Effector memory CD8-positive, alpha-beta T cell (primary cell): Measurements from ENCODE around the gene CYTL1.
"Not testable (repeated sequence)": the region's sequence is repeated elsewhere in the genome, so short reads cannot be mapped to it uniquely, and the experiment has no call there.

Experiments
- ATAC-seq: fragments of 150-1000 bp; cut with Tn5 transposase; replicated peaks from 2 replicates; pipeline ENCODE4 v1.10.0; 2021; ENCODE audit warnings: mild to moderate bottlenecking, moderate library complexity
- DNase-seq, 3 experiments: peaks; one replicate each; pipeline ENCODE4 v3.0.0; 2021
- H3K27ac Mint-ChIP-seq, 2 donors: one replicate each; pipeline ENCODE4 v1.8.0; 2022; ENCODE audit warnings: mild to moderate bottlenecking in 2 of 2, mixed read lengths in 2 of 2, moderate library complexity in 2 of 2
- H3K27me3 Mint-ChIP-seq, 2 donors: one replicate each; pipeline ENCODE4 v1.8.0; 2022; ENCODE audit warnings: mixed read lengths in 2 of 2
- H3K36me3 Mint-ChIP-seq: one replicate; pipeline ENCODE4 v1.8.0; 2022; ENCODE audit warnings: mild to moderate bottlenecking, moderate library complexity, mixed read lengths; ENCODE audit not compliant: insufficient read depth
- H3K4me1 Mint-ChIP-seq, 2 donors: one replicate each; pipeline ENCODE4 v1.8.0; 2022; ENCODE audit warnings: low read depth in 2 of 2, mixed read lengths in 2 of 2
- H3K4me3 Mint-ChIP-seq, 2 donors: one replicate each; pipeline ENCODE4 v1.8.0; 2022; ENCODE audit warnings: mild to moderate bottlenecking in 2 of 2, mixed read lengths in 2 of 2, moderate library complexity in 2 of 2
- H3K9me3 Mint-ChIP-seq, 2 donors: one replicate each; pipeline ENCODE4 v1.8.0; 2022; ENCODE audit warnings: mixed read lengths in 2 of 2

Gene CYTL1

DNA sequence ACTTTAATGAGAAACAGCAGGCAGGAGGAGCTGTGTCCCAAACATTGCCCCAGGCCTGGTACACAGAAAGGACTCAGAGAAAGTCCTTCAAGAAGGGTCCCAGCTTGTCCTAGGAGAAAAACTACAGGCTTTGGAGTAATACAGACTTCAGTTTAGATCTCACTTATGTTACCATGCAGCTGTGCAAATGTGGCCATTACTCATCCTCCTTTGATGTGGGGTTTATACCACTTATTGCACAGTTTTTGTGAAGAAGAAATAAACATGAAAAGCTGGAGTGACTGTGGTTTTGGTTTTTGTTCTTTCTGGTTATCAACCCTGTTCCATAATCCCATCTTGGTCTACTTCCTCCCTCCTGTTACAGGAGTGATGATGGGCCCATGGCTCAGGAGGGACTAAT is 8.1 kb upstream of the CYTL1 start:
- Mint-ChIP-seq H3K4me3 (no peak overlapping the region), H3K9me3 (no peaks in the 10 kb centered on the region), H3K4me1 (no peaks in the 10 kb centered on the region), H3K27ac (no peak overlapping the region), H3K36me3 (no peaks in the 10 kb centered on the region), H3K27me3 (peaks cover 12 to 60% of the 10 kb centered on the region in 2 donors)
- ATAC-seq (no peak), DNase-seq (no peak)

DNA sequence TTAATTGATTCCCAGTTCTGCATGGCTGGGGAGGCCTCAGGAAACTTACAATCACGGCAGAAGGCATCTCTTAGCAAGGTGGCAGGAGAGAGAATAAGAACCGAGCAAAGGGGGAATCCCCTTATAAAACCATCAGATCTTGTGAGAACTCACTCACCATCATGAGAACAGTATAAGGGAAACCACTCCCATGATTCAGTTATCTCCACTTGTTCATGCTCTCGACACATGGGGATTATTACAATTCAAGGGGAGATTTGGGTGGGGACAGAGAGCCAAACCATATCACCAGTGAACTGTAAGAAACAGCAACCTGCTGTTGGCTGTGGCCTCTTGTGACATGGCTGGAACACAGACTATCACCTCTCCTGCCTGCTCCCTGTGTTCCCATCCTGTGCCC is 7.1 kb upstream of the CYTL1 start:
- H3K27ac Mint-ChIP-seq, result no peak overlapping the region
- H3K27me3 Mint-ChIP-seq, result peaks cover 12 to 64% of the 10 kb centered on the region in 2 donors
- no peaks in the 10 kb centered on the region for H3K9me3 Mint-ChIP-seq
- no peaks in the 10 kb centered on the region for H3K4me1 Mint-ChIP-seq
- ATAC-seq, result no peak
- no peak overlapping the region for H3K4me3 Mint-ChIP-seq
- no peak for DNase-seq
- no peaks in the 10 kb centered on the region for H3K36me3 Mint-ChIP-seq

DNA sequence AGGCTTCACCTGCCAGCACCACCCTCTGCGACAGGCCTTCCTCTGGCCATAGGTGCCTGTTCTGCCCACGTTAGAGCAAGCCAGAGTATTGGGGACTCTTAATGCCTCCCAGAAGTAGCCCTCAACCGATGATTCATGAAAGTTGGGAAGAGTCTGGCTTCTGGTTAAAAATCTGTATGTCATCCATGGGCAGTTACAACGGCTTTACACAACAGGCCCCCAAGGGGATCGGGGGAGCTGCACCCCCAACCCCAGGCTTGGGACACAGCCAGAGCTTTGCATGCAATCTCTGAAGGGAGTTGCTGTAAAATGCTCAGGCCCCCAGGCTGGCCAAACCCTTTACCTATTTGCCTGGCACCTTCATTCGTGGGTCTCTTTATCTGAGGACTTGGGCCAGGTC is 5.4 kb upstream of the CYTL1 start:
- no peak for ATAC-seq
- H3K4me3 Mint-ChIP-seq, result no peak overlapping the region
- peaks cover 12 to 76% of the 10 kb centered on the region in 2 donors for H3K27me3 Mint-ChIP-seq
- H3K9me3 Mint-ChIP-seq, result no peaks in the 10 kb centered on the region
- no peaks in the 10 kb centered on the region for H3K36me3 Mint-ChIP-seq
- no peak overlapping the region for H3K27ac Mint-ChIP-seq
- no peaks in the 10 kb centered on the region for H3K4me1 Mint-ChIP-seq
- DNase-seq, result no peak

GRCh38 chr4:5021546-5021945 is 2.3 kb upstream of the CYTL1 start:
- DNase-seq (no peak), ATAC-seq (no peak)
- Mint-ChIP-seq H3K4me1 (peaks cover 0 to 1% of the 10 kb centered on the region in 2 donors), H3K4me3 (no peak overlapping the region), H3K36me3 (no peaks in the 10 kb centered on the region), H3K27me3 (peaks cover 20 to 80% of the 10 kb centered on the region in 2 donors), H3K27ac (no peak overlapping the region), H3K9me3 (no peaks in the 10 kb centered on the region)

DNA sequence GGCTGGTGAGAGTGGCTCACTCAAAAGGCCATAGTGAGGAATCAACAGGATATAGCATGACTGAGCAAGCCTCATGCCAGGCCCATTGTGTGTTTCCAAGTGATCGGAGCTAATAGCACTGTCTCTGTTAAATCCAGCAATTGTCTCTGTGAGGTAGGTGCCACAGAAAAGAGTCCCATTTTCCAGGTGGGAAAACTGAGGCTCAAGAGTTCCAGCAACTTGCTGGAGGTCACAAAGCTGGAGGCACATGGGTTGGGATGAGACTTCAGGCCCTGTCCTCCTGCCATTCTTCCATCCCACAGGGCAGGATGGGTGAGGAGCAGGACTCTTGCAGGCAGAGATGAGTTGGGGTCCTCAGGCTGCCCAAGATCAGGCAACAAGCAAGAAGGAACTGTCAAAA is 1.1 kb upstream of the CYTL1 start:
- no peak for ATAC-seq
- H3K4me3 Mint-ChIP-seq, result no peak overlapping the region
- H3K4me1 Mint-ChIP-seq, result peaks cover 0 to 1% of the 10 kb centered on the region in 2 donors
- H3K9me3 Mint-ChIP-seq, result no peaks in the 10 kb centered on the region
- H3K36me3 Mint-ChIP-seq, result no peaks in the 10 kb centered on the region
- H3K27ac Mint-ChIP-seq, result no peak overlapping the region
- peaks cover 19 to 80% of the 10 kb centered on the region in 2 donors for H3K27me3 Mint-ChIP-seq
- DNase-seq, result no peak

DNA sequence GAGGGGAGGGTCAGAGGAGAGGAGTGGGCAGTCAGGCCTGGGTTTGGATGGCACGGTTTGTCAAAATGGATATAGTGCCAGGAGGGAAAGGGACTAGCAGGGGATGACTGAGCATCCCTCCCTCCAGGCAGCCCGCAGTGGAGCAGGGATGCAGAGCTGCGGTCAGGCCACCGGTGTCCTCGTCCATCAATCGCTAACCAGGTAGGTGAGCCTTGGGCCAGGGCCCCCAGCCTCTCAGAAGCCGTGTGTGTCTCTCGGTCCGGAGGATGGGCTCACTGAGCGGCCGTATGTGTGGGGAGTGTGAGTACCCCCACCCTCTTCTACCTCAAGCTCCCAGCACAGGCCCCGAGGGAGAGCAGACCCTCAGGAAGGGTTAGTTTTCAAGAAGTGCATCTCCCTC is 538 bp upstream of the CYTL1 start:
- ATAC-seq (no peak), DNase-seq (no peak)
- no peaks in the 10 kb centered on the region for H3K36me3 Mint-ChIP-seq
- no peaks in the 10 kb centered on the region for H3K9me3 Mint-ChIP-seq
- no peak overlapping the region for H3K4me3 Mint-ChIP-seq
- H3K4me1 Mint-ChIP-seq, result peaks cover 0 to 1% of the 10 kb centered on the region in 2 donors
- peaks cover 18 to 79% of the 10 kb centered on the region in 2 donors for H3K27me3 Mint-ChIP-seq
- H3K27ac Mint-ChIP-seq, result no peak overlapping the region

- H3K4me3 Mint-ChIP-seq, result no peak overlapping the region
- ATAC-seq (no peak), DNase-seq (no peak)
- peaks cover 26 to 80% of the 10 kb centered on the region in 2 donors for H3K27me3 Mint-ChIP-seq
- H3K4me1 Mint-ChIP-seq, result peaks cover 0 to 1% of the 10 kb centered on the region in 2 donors
- H3K27ac Mint-ChIP-seq, result no peak overlapping the region
- H3K36me3 Mint-ChIP-seq, result no peaks in the 10 kb centered on the region
- H3K9me3 Mint-ChIP-seq, result no peaks in the 10 kb centered on the region
These were observed 655 bp downstream of the CYTL1 start for GRCh38 chr4:5018603-5019002.

DNA sequence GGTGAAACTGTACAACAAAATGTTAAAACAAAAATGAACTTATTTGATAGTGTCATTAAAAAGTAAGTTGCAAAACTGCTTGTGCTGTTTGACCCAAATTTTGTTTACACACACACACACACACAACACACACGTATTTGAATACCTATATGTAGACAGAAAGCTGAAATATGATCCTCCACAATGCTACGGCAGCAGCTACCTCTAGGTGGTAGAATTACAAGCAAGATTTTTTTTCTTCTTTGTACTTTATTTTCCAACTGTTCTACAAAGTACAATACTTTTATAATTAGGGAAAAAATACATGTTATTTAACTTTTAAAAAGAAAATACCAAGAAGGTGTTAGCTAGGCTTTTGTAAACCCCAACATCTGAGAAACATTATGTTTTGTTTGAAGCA is 1.2 kb downstream of the CYTL1 start:
- H3K4me3 Mint-ChIP-seq, result no peak overlapping the region
- DNase-seq (no peak), ATAC-seq (no peak)
- H3K27me3 Mint-ChIP-seq, result peaks cover 31 to 81% of the 10 kb centered on the region in 2 donors
- H3K9me3 Mint-ChIP-seq, result no peaks in the 10 kb centered on the region
- no peaks in the 10 kb centered on the region for H3K36me3 Mint-ChIP-seq
- peaks cover 0 to 1% of the 10 kb centered on the region in 2 donors for H3K4me1 Mint-ChIP-seq
- no peak overlapping the region for H3K27ac Mint-ChIP-seq

DNA sequence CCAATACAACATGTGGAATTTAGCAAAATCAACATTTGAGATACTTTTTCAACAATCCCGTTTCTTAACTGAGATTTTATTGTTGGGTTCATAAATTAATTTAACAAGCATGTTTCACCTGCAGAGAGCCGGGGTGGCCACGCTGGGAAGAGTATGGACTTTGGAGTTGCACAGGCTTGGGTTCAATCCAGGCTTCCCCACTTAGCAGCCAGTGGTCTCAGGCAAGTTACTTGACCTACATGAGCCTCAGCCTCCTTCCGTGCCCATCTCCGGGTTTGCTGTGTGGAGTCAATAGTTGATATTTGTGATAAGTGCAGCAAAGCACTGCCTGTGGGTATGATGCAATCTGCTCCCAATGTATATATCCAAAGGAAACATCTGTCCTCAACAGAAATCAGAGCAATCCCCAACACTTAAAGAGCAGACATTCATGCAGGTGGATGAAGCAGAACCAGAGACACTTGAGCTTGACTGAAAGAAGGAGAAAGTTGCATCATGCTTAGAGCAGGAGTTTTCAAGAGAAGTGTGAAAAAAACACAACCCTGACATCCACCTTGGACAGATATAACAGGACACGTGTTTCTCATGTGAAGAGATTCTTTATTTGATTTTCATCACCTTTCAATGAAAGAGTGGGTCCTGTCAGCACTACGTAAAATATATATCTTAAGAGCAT is 5.1 kb downstream of the CYTL1 start:
- Mint-ChIP-seq H3K27ac (no peak overlapping the region), H3K9me3 (no peaks in the 10 kb centered on the region), H3K27me3 (peaks cover 46 to 73% of the 10 kb centered on the region in 2 donors), H3K4me3 (no peak overlapping the region), H3K4me1 (peaks cover 0 to 1% of the 10 kb centered on the region in 2 donors), H3K36me3 (no peaks in the 10 kb centered on the region)
- ATAC-seq (no peak), DNase-seq (no peak)

- Mint-ChIP-seq H3K4me3 (no peak overlapping the region), H3K36me3 (no peaks in the 10 kb centered on the region), H3K4me1 (no peaks in the 10 kb centered on the region), H3K27ac (no peak overlapping the region), H3K27me3 (peaks cover 48 to 63% of the 10 kb centered on the region in 2 donors), H3K9me3 (no peaks in the 10 kb centered on the region)
- DNase-seq, result no peak
- ATAC-seq, result no peak
These were observed 6.3 kb downstream of the CYTL1 start for GRCh38 chr4:5012958-5013357.

DNA sequence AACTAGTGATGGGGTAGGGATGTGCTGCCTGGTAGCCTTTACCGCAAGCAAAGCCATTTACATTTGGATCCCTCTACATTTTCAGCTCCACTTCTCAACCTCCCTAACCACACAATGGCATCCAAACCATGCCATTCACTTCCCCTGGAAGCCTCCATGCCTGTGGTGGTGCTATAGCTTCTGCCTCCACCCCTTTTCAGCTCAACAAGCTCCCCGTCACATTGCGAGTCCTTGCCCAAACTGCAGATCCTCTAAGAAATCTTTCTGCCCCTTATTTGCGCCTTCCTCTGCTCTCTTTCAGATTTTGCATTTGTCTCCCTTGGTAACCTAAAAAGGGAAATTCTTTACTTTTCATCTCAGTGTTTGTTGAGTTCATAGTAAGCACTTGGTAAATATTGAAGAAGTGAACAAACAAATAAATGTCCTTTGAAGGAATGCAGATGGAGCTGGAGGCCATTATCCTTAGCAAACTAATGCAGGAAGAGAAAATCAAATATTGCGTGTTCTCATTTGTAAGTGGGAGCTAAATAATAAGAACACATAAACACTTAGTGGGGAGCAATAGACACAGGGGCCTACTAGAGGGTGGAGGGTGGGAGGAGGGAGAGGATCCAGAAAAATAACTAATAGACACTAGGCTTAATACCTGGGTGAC is 6.9 kb downstream of the CYTL1 start:
- H3K27me3 Mint-ChIP-seq, result peaks cover 48 to 57% of the 10 kb centered on the region in 2 donors
- H3K36me3 Mint-ChIP-seq, result no peaks in the 10 kb centered on the region
- DNase-seq (no peak), ATAC-seq (no peak)
- no peaks in the 10 kb centered on the region for H3K9me3 Mint-ChIP-seq
- H3K4me3 Mint-ChIP-seq, result no peak overlapping the region
- H3K4me1 Mint-ChIP-seq, result no peaks in the 10 kb centered on the region
- H3K27ac Mint-ChIP-seq, result no peak overlapping the region

DNA sequence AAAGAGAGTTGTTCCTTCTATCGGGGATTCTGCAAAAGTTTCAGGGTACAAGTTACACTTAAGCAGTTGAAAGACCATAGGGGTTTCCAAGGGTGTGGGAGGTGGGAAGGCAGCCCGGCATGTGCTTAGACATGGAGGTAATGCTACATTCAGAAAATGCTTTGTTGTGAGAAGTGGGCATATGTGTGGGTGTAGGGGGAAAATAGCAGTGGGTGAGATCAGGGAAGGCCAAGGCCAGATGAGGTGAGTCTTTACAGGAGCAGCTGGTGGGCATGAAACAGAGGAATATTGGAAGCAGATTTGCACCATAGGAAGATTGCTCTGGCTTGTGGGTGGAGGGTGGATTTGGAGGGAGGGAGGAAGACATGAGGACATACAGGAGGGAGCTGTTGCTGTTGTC is 8.3 kb downstream of the CYTL1 start:
- ATAC-seq (no peak), DNase-seq (no peak)
- Mint-ChIP-seq H3K4me3 (no peak overlapping the region), H3K9me3 (no peaks in the 10 kb centered on the region), H3K27me3 (peaks cover 35 to 44% of the 10 kb centered on the region in 2 donors), H3K27ac (no peak overlapping the region), H3K4me1 (no peaks in the 10 kb centered on the region), H3K36me3 (no peaks in the 10 kb centered on the region)

DNA sequence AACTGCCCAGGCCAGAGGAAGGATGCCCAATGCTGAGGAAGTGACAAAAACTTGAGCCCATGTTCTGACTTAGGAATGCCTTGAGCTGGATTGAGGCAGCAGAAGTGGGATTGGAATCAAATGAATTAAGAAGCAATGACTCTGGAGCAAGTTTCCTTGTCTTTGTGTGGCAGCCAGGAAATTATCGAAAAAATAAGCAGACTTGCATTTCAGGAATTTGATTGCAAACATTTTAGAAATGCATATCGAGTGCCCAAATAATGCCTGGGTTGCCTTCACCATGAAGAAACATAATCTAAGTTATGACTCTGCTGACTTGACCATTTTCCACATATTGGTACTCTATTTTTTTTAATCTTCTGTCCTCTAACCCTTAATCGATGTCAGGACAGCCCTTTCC is 9.5 kb downstream of the CYTL1 start:
- Mint-ChIP-seq H3K36me3 (no peaks in the 10 kb centered on the region), H3K4me1 (no peaks in the 10 kb centered on the region), H3K4me3 (no peak overlapping the region), H3K27me3 (peaks cover 41% of the 10 kb centered on the region in 2 donors), H3K9me3 (no peaks in the 10 kb centered on the region), H3K27ac (no peak overlapping the region)
- ATAC-seq, result no peak
- no peak for DNase-seq

DNA sequence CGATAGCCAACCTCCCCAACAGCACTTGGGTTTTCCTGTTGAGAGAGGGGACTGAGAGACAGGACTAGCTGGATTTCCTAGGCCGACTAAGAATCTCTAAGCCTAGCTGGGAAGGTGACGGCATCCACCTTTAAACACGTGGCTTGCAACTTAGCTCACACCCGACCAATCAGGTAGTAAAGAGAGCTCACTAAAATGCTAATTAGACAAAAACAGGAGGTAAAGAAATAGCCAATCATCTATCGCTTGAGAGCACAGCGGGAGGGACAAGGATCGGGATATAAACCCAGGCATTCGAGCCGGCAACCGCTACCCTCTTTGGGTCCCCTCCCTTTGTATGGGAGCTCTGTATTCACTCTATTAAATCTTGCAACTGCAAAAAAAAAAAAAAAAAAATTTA is 12.3 kb downstream of the CYTL1 start:
- H3K36me3 Mint-ChIP-seq, ATAC-seq, H3K9me3 Mint-ChIP-seq, DNase-seq, H3K4me1 Mint-ChIP-seq, H3K27ac Mint-ChIP-seq, H3K4me3 Mint-ChIP-seq: not testable (repeated sequence)
- H3K27me3 Mint-ChIP-seq, result peaks cover 53% of the 10 kb centered on the region in 2 donors
